ENCODE measurements around the gene CACNA2D3.

The CACNA2D3 gene

GRCh38 chr3:54225841-54226528, 103.6 kb downstream of the CACNA2D3 start:
- no peak for DNase-seq

- no peak for DNase-seq
These were observed 106.5 kb downstream of the CACNA2D3 start for GRCh38 chr3:54228806-54229205.

GRCh38 chr3:54232618-54233017, 110.3 kb downstream of the CACNA2D3 start:
- DNase-seq: no peak

GRCh38 chr3:54235998-54236397, 113.6 kb downstream of the CACNA2D3 start:
- DNase-seq: no peak

GRCh38 chr3:54237109-54237508, 114.8 kb downstream of the CACNA2D3 start:
- DNase-seq: no peak

- DNase-seq: no peak
These were observed 115.6 kb downstream of the CACNA2D3 start for GRCh38 chr3:54237788-54238502.

- no peak for DNase-seq
These were observed 118.0 kb downstream of the CACNA2D3 start for GRCh38 chr3:54240309-54240708.

- DNase-seq: no peak
These were observed 120.9 kb downstream of the CACNA2D3 start for GRCh38 chr3:54243056-54243931.

GRCh38 chr3:54243960-54244682, 121.8 kb downstream of the CACNA2D3 start:
- no peak for DNase-seq

GRCh38 chr3:54251705-54252104, 129.4 kb downstream of the CACNA2D3 start:
- DNase-seq: no peak

GRCh38 chr3:54257125-54257720, 134.9 kb downstream of the CACNA2D3 start:
- no peak for DNase-seq

GRCh38 chr3:54259636-54260035, 137.3 kb downstream of the CACNA2D3 start:
- DNase-seq: no peak

- no peak for DNase-seq
These were observed 138.8 kb downstream of the CACNA2D3 start for GRCh38 chr3:54261141-54261540.

GRCh38 chr3:54262541-54262940, 140.2 kb downstream of the CACNA2D3 start:
- DNase-seq: no peak

- DNase-seq: no peak
These were observed 140.6 kb downstream of the CACNA2D3 start for GRCh38 chr3:54262946-54263345.

- no peak for DNase-seq
These were observed 141.7 kb downstream of the CACNA2D3 start for GRCh38 chr3:54264050-54264449.

- no peak for DNase-seq
These were observed 148.6 kb downstream of the CACNA2D3 start for GRCh38 chr3:54270816-54271526.

GRCh38 chr3:54273791-54274190, 151.4 kb downstream of the CACNA2D3 start:
- no peak for DNase-seq

- DNase-seq: no peak
These were observed 152.3 kb downstream of the CACNA2D3 start for GRCh38 chr3:54274607-54275006.

- no peak for DNase-seq
These were observed 156.7 kb downstream of the CACNA2D3 start for GRCh38 chr3:54279005-54279583.

- no peak for DNase-seq
These were observed 161.1 kb downstream of the CACNA2D3 start for GRCh38 chr3:54283470-54283869.

Measured in activated CD4-positive, alpha-beta T cell treated with anti-CD3 and anti-CD28 coated beads, Interleukin-2, amount 50 U/mL, for 1 hour (primary cell).